GM21360 (cell line): ENCODE results near the gene GARRE1.
"Not testable (repeated sequence)": the region's sequence is repeated elsewhere in the genome, so short reads cannot be mapped to it uniquely, and the experiment has no call there.

Experiments
- ATAC-seq: cut with Tn5 transposase; IDR thresholded peaks from one replicate; pipeline ENCODE4 v1.9.1; 2021; ENCODE audit warnings: mild to moderate bottlenecking, moderate library complexity; ENCODE audit not compliant: unreplicated experiment

Gene GARRE1

GRCh38 chr19:34230820-34231219 is 23.5 kb upstream of the GARRE1 start:
- no peak for ATAC-seq

GRCh38 chr19:34231439-34231838 is 22.9 kb upstream of the GARRE1 start:
- ATAC-seq = no peak

DNA sequence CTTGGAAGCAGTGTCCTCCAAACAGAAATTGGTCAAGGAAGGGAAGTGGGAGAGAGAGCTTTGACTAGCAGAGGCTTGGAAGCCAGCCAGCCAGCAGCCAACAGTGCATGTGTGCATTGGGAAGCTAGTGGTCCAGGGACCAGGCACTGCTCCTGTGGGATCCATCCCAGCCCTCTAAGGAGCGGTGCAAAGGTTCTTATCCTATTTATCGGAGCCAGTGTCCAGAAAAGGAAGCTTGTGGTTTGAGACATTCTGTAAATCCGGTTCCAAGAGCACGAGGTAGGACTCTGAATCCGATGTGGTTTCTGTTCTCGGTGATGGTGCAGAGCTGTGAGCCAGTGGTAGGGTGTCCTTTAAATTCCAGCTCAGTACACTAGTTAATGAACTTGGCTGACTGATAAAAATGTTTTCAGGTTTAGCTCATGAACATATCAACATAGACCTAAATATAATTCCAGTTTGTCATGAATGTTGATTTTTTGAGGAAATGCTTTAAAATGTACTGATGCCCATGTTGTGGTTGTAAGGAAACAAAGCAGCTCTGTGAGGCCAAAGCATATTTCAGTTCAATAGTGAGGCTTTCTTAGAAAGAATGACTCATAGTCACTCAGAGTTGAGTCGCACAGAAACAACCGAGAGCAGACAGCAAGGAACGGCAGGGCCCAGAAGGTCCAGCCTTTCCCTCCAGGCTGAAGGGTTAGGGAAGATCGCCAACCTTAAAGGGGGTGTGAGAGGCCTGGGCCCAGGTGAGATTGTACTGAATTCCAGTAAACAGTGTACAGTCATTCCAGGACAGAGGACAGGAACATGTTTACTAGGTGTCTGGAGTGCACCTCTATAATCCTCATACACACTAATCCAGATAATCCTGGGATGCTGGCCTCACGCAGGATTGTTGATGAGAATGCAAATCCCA is 21.5 kb upstream of the GARRE1 start:
- ATAC-seq = no peak

GRCh38 chr19:34235425-34235940 is 18.9 kb upstream of the GARRE1 start:
- ATAC-seq = no peak

DNA sequence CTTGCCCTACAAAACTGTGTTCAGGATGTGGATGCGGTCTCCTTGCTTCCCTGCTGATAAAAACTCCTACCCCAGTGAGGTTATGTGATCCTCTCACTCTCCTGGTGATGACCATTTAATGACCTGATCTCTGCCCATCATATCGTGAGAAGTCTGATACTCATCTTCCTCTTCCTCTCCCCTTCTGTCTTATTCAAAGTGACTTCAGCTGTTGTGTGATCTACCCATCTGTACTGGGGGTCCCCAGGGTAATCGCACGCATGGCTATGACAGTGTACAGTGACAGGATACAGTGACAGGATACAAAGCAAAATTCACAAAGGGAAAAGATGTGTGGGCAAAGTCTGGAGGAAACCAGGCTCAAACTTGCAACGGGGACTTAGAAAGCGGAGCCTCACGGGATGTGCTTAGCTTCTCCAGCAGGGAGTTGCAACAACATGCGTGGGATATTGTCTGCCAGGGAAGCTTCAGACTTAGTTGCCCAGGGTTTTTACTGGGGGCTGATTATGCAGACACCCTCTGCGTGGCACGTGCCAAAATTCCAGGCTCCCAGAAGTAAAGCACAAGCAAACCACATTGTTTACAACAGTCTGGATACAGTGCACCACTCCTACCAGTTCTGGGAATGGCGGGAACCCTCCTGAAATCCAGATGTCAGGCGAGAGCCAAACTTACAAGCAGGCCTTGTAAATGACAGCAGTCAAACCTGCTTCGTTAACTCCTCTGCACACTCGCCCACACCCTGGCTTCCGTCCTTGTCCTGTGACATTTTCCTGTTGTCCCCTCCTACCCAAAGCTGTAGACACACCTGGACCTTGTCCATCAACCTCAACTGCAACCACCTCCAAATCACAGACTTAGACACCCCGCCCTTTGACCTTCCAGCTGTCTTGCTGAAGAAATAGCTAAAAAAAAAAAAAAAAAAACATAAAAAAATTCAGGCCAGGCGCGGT is 18.0 kb upstream of the GARRE1 start:
- ATAC-seq = no peak

DNA sequence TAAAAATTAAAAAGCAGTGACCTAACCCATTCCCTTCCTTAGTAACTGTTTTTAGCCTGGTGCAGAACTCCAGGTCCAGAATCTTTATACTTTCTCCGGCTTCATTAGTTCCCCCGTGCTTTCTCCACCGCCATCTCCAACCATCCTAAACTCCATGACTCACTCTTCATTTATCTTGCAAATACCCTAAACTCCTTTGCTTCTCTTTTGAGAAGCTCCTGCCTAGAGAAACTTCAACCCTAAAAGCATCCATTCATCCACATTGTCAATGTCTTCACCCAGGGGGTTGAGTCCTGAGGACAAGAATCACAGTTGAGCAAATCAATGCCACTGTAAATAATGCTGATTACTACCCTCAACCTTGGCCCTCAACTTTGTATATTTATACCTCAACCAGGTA is 17.1 kb upstream of the GARRE1 start:
- no peak for ATAC-seq

GRCh38 chr19:34237939-34238338 is 16.4 kb upstream of the GARRE1 start:
- ATAC-seq = no peak

GRCh38 chr19:34241513-34242337 is 12.6 kb upstream of the GARRE1 start:
- no peak for ATAC-seq

DNA sequence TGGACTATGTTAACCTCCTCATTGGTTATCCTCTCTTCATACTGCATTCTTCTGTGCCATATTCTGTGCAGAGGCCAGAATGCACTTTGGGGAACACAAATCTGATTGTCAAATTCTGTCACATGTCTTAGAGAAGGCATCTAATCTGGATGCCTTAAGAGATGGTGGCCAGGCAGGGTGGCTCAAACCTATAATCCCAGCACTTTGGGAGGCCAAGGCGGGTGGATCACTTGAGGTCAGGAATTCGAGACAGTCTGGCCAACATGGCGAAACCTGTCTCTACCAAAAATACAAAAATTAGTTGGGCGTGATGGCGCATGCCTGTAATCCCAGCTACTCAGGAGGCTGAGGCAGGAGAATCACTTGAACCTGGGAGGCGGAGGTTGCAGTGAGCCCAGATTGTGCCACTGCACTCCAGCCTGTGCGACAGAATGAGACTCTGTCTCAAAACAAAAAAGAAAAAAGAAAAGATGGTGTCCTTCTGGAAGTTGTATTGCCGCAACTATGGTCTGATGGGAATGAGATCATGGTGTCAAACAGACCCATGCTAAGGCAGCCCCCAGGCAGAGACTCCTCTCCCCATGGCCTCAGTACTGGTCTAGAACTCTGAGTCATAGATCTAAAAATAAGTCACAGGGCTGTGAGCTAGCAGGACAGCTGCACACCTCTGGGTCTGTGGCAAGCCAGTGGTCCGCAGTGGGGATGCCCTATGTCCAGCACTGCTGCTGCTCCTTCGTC is 11.0 kb upstream of the GARRE1 start:
- ATAC-seq = not testable (repeated sequence)

DNA sequence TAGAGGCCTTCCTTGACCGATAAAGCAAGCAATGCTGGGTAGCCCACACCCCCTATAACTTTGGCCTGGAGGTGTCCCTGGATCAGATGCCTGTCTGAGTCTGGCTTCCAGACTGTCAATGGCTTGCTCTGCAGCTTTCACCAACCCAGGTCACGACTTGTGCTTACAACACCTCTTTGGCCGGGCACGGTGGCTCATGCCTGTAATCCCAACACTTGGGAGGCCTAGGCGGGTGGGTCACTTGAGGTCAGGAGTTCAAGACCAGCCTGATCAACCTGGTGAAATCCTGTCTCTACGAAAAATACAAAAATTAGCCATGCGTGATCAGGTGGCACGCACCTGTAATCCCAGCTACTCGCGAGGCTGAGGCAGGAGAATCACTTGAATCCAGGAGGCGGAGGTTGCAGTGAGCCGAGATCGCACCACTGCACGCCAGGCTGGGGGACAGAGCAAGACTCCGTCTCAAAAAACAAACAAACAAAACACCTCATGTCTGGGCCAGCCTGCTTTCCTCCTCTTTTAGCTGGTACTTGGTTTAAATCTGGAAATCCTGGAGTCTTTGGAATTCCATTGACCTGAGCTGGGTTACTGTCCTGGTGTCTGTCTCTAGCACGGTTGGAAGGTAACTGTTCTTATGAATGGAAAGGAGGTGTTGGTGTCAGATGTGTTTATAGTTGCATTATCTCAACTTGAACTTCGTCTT is 10.3 kb upstream of the GARRE1 start:
- no peak for ATAC-seq

- ATAC-seq = no peak
Observed at GRCh38 chr19:34244611-34245299, 9.6 kb upstream of the GARRE1 start.

DNA sequence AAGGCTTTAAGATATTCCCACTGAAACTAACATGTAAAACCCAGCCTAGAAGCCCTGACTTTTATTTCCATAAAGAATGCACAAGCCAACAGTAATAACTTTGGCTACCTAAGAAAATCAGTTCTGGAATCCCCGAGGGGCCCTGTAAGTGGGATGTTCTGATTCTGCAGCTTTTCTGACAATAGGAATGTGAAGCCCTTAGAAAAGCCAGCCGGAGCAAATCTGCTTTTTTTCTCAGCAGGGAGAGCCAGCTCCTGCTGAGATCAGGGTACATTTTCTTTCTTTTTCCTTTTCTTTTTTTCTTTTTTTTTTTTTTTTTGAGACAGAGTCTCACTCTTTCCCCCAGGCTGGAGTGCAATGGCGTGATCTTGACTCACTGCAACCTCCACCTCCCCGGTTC is 8.0 kb upstream of the GARRE1 start:
- ATAC-seq = no peak

DNA sequence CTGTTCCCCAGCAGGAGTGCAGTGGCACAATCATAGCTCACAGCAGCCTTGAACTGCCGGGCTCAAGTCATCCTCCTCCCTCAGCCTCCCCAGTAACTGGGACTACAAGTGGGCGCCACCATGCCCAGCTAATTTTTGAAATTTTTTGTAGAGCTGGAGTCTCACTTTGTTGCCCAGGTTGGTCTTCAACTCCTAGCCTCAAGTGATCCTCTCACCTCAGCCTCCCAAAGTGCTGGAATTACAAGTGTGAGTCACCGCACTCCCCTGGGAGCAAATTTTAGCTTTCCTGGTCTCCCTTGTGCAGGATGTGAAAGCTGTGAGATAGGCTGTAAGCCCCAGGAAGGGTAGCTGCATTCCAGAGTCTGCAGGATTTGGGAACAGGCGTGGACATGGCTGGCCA is 5.4 kb upstream of the GARRE1 start:
- no peak for ATAC-seq

GRCh38 chr19:34253167-34253566 is 1.2 kb upstream of the GARRE1 start:
- not testable (repeated sequence) for ATAC-seq

GRCh38 chr19:34253681-34254045 is 691 bp upstream of the GARRE1 start:
- ATAC-seq = not testable (repeated sequence)

GRCh38 chr19:34254698-34255432 is 511 bp downstream of the GARRE1 start:
- peak; percentile 43 for ATAC-seq

DNA sequence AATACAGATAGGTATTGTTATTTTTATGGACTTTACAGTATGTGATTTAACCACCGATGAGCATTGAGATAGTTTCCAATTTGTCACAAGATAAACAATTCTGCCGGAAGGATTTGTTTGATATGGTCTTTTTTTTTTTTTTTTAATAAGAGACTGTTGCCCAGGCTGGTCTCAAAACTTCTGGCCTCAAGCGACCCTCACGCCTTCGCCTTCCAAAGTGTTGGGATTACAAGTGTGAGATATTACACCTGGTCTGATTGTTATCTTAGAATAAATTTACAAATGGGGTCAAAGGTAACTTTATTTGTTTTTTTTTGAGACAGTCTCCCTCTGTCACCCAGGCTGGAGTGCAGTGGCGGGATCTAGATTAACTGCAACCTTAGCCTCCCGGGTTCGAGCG is 1.2 kb downstream of the GARRE1 start:
- no peak for ATAC-seq
